22Rv1 (cell line): ENCODE results near the gene CDH18.

Experiments
- CTCF ChIP-seq: fragments of 450-650 bp; IDR thresholded peaks from 2 replicates; pipeline ENCODE4 v1.5.1; 2017; ENCODE audit warnings: mild to moderate bottlenecking
- ZFX ChIP-seq: fragments of 450-650 bp; IDR thresholded peaks from 2 replicates; pipeline ENCODE4 v1.6.1; 2017; ENCODE audit warnings: antibody characterized with exemption, borderline replicate concordance

GRCh38 chr5:20017021-20017420 is 29.0 kb upstream of the CDH18 start:
- TF ChIP-seq CTCF (no peak), ZFX (no peak)
